H1 (cell line): Measurements from ENCODE around the gene FAM210A.

ENCODE experiments used
- BCL11A ChIP-seq, 2 experiments: IDR thresholded peaks; one replicate each; pipeline ENCODE4 v1.6.1; 2011; ENCODE audit warnings: low read depth in 2 of 2, low read length in 2 of 2, mild to moderate bottlenecking in 2 of 2
- CHD2 ChIP-seq: IDR thresholded peaks from 2 replicates; pipeline ENCODE4 v1.6.1; 2012; ENCODE audit warnings: low read length, improper control_type of control experiment
- CREB1 ChIP-seq: IDR thresholded peaks from 2 replicates; pipeline ENCODE4 v1.6.1; 2012; ENCODE audit warnings: inconsistent platforms
- CTCF ChIP-seq, 3 experiments: IDR thresholded peaks; 1 replicate in 2 of 3; 2 replicates in 1 of 3; pipeline versions ENCODE4 v1.5.1 to v1.6.1; 2011; ENCODE audit warnings: low read length in 3 of 3, mild to moderate bottlenecking in 3 of 3, inconsistent platforms in 2 of 3, low read depth in 1 of 3, moderate library complexity in 1 of 3; ENCODE audit not compliant: insufficient read depth in 1 of 3; ENCODE audit errors: control extremely low read depth in 1 of 3
- E2F6 ChIP-seq: IDR thresholded peaks from 2 replicates; pipeline ENCODE4 v1.6.1; 2012; ENCODE audit warnings: inconsistent platforms
- EP300 ChIP-seq, 2 experiments: IDR thresholded peaks; 1 replicate in 1 of 2; 2 replicates in 1 of 2; pipeline ENCODE4 v1.6.1; 2011 to 2012; ENCODE audit warnings: low read depth in 2 of 2, low read length in 2 of 2, mild to moderate bottlenecking in 2 of 2, borderline replicate concordance in 1 of 2, inconsistent platforms in 1 of 2, moderate library complexity in 1 of 2
- EZH2 ChIP-seq: fragments of 200-600 bp; sonication (generic); IDR thresholded peaks from 2 replicates; pipeline ENCODE4 v1.7.1; 2012; ENCODE audit warnings: low read depth, mild to moderate bottlenecking, moderate library complexity, low read length, inconsistent platforms; ENCODE audit not compliant: severe bottlenecking
- JUND ChIP-seq: IDR thresholded peaks from 2 replicates; pipeline ENCODE4 v1.6.1; 2011; ENCODE audit warnings: mild to moderate bottlenecking, improper control_type of control experiment, low read length
- MAFK ChIP-seq: IDR thresholded peaks from 2 replicates; pipeline ENCODE4 v1.6.1; 2012; ENCODE audit warnings: low read depth, mild to moderate bottlenecking, improper control_type of control experiment, low read length
- NRF1 ChIP-seq: IDR thresholded peaks from 2 replicates; pipeline ENCODE4 v1.6.1; 2011; ENCODE audit warnings: mild to moderate bottlenecking, low read depth, low read length, improper control_type of control experiment
- POLR2A ChIP-seq, 2 experiments: IDR thresholded peaks; 1 replicate in 1 of 2; 2 replicates in 1 of 2; pipeline ENCODE4 v1.6.1; 2011; ENCODE audit warnings: low read depth in 2 of 2, low read length in 2 of 2, mild to moderate bottlenecking in 2 of 2; ENCODE audit errors: control extremely low read depth in 1 of 2
- POLR2AphosphoS5 ChIP-seq: IDR thresholded peaks from 2 replicates; pipeline ENCODE4 v1.6.1; 2011; ENCODE audit warnings: low read depth, low read length
- SP2 ChIP-seq: IDR thresholded peaks from 2 replicates; pipeline ENCODE4 v1.6.1; 2012; ENCODE audit warnings: mild to moderate bottlenecking, low read length, inconsistent platforms

- TF ChIP-seq SP2 (no peak), BCL11A (IDR thresholded peaks at IDR 0.05; ENCODE audit: low read depth in 2 of 2, low read length in 2 of 2) (no peak), JUND (no peak), POLR2A (IDR thresholded peaks at IDR 0.05; ENCODE audit: control extremely low read depth in 1 of 2, low read depth in 2 of 2, low read length in 2 of 2) (no peak), CHD2 (no peak), MAFK (no peak), CTCF (IDR thresholded peaks at IDR 0.05; ENCODE audit: control extremely low read depth in 1 of 3, insufficient read depth in 1 of 3, low read depth in 1 of 3, low read length in 3 of 3) (no peak), NRF1 (no peak), E2F6 (no peak), POLR2AphosphoS5 (no peak), EZH2 (no peak), EP300 (IDR thresholded peaks at IDR 0.05; ENCODE audit: borderline replicate concordance in 1 of 2, low read depth in 2 of 2, low read length in 2 of 2) (no peak), CREB1 (no peak)
Measured at GRCh38 chr18:13649397-13650390, 76.7 kb downstream of the FAM210A start.
